Coronary artery (tissue), 2 donors: ENCODE results near the gene GRIA4.

Experiments
- DNase-seq: peaks from one replicate; pipeline ENCODE4 v3.0.0-alpha.2; 2017; ENCODE audit warnings: low spot score
- H3K27ac ChIP-seq, 2 donors: fragments of 200-600 bp; sonication (generic); one replicate each; pipeline ENCODE4 v1.5.1; 2016 to 2019
- H3K4me3 ChIP-seq: fragments of 200-600 bp; sonication (generic); 2 replicates; pipeline ENCODE4 v1.5.1; 2016; ENCODE audit warnings: mild to moderate bottlenecking, moderate library complexity
- CTCF ChIP-seq: fragments of 200-600 bp; sonication (generic); IDR thresholded peaks from one replicate; pipeline ENCODE4 v1.5.1; 2019; ENCODE audit warnings: antibody characterized with exemption

GRIA4 gene

GRCh38 chr11:105821781-105822180 lies 211.9 kb downstream of the GRIA4 start:
- Histone ChIP-seq H3K4me3 (no peak overlapping the region), H3K27ac (no peak overlapping the region)
- DNase-seq = no peak
- no peak for TF ChIP-seq CTCF

- no peak for TF ChIP-seq CTCF
- DNase-seq = no peak
- Histone ChIP-seq H3K27ac (no peak overlapping the region), H3K4me3 (no peak overlapping the region)
These were observed 213.7 kb downstream of the GRIA4 start for GRCh38 chr11:105823495-105824033.

DNA sequence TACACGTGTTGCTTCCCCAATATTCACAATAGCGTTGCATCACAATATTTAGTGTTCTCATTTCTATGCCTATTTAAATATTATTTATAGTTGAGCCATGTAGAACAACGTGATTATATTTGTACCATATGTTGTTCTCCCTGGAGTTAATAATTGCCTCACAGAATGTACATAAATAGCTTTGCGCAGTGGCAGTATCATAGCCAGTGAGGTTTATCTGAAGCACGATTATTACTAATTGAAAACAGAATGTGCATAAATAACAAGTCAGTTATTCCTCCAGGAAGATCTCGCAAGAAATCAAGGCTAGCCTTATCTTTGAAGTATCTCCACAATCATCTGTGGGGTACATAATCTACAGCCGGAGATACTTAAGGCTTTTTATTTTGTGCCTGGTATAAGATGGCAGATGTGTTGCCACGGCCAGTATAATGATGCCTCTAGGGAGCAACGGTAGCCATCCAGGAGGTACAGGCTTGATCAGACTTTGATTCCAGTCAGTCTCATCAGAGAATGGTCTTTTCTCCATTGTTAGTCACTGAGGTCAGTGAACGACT lies 214.7 kb downstream of the GRIA4 start:
- H3K27ac ChIP-seq = no peak overlapping the region
- no peak overlapping the region for H3K4me3 ChIP-seq
- no peak for DNase-seq
- no peak for TF ChIP-seq CTCF

DNA sequence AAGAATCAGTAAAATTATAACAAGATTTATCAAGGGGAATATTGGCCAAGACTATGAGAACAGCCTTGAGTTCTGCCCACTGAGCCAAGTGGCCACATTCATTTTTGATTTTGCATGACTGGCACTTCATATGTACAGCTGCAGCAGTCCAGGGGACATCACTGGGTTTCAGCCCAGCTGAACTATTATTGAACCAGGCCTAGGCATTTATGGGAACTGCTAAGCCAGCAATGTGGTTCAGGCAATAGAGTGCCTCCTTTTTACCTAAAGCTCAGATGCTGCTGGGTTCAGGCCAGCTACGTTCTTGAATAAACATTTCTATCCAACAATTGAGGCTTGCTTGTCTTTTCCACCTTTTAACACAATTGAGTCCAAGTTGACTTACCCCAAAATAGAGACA lies 215.3 kb downstream of the GRIA4 start:
- no peak overlapping the region for H3K27ac ChIP-seq
- no peak for TF ChIP-seq CTCF
- DNase-seq = no peak
- H3K4me3 ChIP-seq = no peak overlapping the region

DNA sequence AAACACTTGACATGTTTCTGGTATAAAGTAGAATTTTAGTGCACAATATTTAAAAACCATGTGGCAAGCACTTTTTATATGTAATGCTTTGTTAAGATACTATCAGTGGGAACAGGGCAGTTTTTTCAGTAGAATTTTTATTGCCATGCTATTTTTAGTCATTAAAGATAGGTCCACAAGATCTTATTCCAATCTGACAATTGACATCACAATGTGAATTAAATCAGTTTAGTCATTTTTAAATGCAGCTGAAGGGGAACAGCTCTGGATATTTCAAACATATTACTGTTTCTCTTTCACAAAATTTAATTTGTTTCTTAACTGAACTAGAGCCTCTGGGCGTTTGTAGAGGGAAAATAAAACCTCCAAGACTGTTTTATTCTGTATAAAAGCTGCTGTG lies 218.0 kb downstream of the GRIA4 start:
- TF ChIP-seq CTCF = no peak

GRCh38 chr11:105829084-105829483 lies 219.2 kb downstream of the GRIA4 start:
- no peak for DNase-seq
- Histone ChIP-seq H3K27ac (no peak overlapping the region), H3K4me3 (no peak overlapping the region)
- no peak for TF ChIP-seq CTCF

More for the DNA sequence above, 218.0 kb downstream of the GRIA4 start:
- H3K4me3 ChIP-seq = no peak overlapping the region
- no peak for DNase-seq
- H3K27ac ChIP-seq = no peak overlapping the region

GRCh38 chr11:105834461-105834860 lies 224.6 kb downstream of the GRIA4 start:
- no peak overlapping the region for H3K4me3 ChIP-seq
- TF ChIP-seq CTCF = no peak
- H3K27ac ChIP-seq = no peak overlapping the region
- DNase-seq = no peak
